HEK293T (cell line): Measurements from ENCODE around the gene PRKCH.

Experiments used
- ARNT ChIP-seq: fragments of 450-650 bp; IDR thresholded peaks from 2 replicates; pipeline ENCODE4 v1.6.1; 2017; ENCODE audit warnings: mild to moderate bottlenecking
- BHLHE40 ChIP-seq: fragments of 450-650 bp; IDR thresholded peaks from 2 replicates; pipeline ENCODE4 v1.6.1; 2016; ENCODE audit warnings: mild to moderate bottlenecking, moderate library complexity, borderline replicate concordance
- ELF4 ChIP-seq: fragments of 450-650 bp; IDR thresholded peaks from 2 replicates; pipeline ENCODE4 v1.6.1; 2017; ENCODE audit warnings: antibody characterized with exemption
- FOXA1 ChIP-seq: fragments of 450-650 bp; IDR thresholded peaks from 2 replicates; pipeline ENCODE4 v1.6.1; 2016; ENCODE audit warnings: mild to moderate bottlenecking
- FOXK2 ChIP-seq: fragments of 450-650 bp; IDR thresholded peaks from 2 replicates; pipeline ENCODE4 v1.6.1; 2016; ENCODE audit warnings: mild to moderate bottlenecking
- FOXM1 ChIP-seq: fragments of 450-650 bp; IDR thresholded peaks from 2 replicates; pipeline ENCODE4 v1.6.1; 2017; ENCODE audit warnings: mild to moderate bottlenecking, borderline replicate concordance
- HDGF ChIP-seq: fragments of 450-650 bp; IDR thresholded peaks from 2 replicates; pipeline ENCODE4 v1.6.1; 2017; ENCODE audit warnings: antibody characterized with exemption, borderline replicate concordance
- NFRKB ChIP-seq: fragments of 450-650 bp; IDR thresholded peaks from 2 replicates; pipeline ENCODE4 v1.6.1; 2016; ENCODE audit warnings: mild to moderate bottlenecking, moderate library complexity
- PKNOX1 ChIP-seq: fragments of 450-650 bp; IDR thresholded peaks from 2 replicates; pipeline ENCODE4 v1.6.1; 2016
- SP1 ChIP-seq: fragments of 450-650 bp; IDR thresholded peaks from 2 replicates; pipeline ENCODE4 v1.6.1; 2017
- SUZ12 ChIP-seq: fragments of 450-650 bp; IDR thresholded peaks from 2 replicates; pipeline ENCODE4 v1.6.1; 2016; ENCODE audit warnings: mild to moderate bottlenecking
- TARDBP ChIP-seq: fragments of 450-650 bp; IDR thresholded peaks from 2 replicates; pipeline ENCODE4 v1.6.1; 2016

- TF ChIP-seq ARNT (no peak), FOXA1 (no peak), SUZ12 (no peak), PKNOX1 (no peak), TARDBP (no peak), SP1 (no peak), HDGF (no peak), BHLHE40 (no peak), ELF4 (no peak), NFRKB (no peak), FOXK2 (no peak), FOXM1 (no peak)
Measured at GRCh38 chr14:61567838-61568571, 246.6 kb downstream of the PRKCH start.
